ENCODE results near the gene WDR37.
"Not testable (repeated sequence)": the region's sequence is repeated elsewhere in the genome, so short reads cannot be mapped to it uniquely, and the experiment has no call there.

WDR37 gene, protein sequence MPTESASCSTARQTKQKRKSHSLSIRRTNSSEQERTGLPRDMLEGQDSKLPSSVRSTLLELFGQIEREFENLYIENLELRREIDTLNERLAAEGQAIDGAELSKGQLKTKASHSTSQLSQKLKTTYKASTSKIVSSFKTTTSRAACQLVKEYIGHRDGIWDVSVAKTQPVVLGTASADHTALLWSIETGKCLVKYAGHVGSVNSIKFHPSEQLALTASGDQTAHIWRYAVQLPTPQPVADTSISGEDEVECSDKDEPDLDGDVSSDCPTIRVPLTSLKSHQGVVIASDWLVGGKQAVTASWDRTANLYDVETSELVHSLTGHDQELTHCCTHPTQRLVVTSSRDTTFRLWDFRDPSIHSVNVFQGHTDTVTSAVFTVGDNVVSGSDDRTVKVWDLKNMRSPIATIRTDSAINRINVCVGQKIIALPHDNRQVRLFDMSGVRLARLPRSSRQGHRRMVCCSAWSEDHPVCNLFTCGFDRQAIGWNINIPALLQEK

DNA sequence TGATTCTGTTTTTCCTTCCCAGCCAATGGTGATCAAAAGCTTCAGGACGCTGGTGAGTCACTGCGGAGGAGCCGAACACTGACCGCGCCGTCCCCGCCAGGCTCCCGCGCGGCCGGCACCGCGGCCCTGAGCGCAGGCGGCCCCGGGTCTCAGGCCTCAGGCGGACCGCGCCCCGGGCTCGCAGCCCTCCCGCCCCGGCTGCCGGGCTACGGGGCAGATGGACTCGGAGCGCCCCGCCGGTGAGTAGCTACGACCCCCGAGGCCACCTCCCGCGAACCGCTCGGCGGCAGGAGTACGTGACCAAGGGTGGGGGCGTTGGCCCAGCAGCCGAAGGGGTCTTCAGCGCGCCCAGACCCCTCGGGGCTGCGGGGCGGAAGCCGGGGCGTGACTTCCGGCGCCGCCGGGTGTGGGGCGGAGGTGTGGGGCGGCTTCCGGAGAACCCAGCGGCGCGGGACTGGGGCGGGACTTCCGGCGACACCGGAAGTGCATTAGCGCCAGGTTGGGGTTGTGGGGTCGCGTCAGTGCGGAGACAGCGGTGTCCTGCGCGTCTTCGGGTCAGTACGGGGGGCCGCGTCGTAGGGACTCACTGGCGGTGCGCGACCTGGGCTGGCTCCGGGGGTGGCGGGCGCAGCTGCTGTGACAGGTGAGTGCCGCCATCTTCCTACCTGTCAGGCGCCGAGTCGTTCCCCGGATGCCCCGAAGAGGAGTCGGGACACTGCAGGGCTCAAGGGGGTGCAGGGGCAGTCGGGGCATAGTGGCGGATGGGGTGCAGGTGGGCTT is at the start of gene WDR37:
Gene WDR37 (plus strand): TSS at position 60 of the 780 bp plus-strand sequence. CDS start 15,771 bp downstream, outside the sequence.
- peaks cover 69% of the 10 kb centered on the region for H3K4me1 Mint-ChIP-seq
- H3K27ac Mint-ChIP-seq: peak within 1 kb of the TSS; percentile 95
- H3K4me3 Mint-ChIP-seq: peak within 1 kb of the TSS; percentile 95
- H3K36me3 Mint-ChIP-seq: peaks cover 69% of the 10 kb centered on the region
- ATAC-seq: peak; percentile 97
- no peaks in the 10 kb centered on the region for H3K9me3 Mint-ChIP-seq
- peak; percentile 79 to 94 for DNase-seq (ENCODE audit: low spot score in 2 of 2)

DNA sequence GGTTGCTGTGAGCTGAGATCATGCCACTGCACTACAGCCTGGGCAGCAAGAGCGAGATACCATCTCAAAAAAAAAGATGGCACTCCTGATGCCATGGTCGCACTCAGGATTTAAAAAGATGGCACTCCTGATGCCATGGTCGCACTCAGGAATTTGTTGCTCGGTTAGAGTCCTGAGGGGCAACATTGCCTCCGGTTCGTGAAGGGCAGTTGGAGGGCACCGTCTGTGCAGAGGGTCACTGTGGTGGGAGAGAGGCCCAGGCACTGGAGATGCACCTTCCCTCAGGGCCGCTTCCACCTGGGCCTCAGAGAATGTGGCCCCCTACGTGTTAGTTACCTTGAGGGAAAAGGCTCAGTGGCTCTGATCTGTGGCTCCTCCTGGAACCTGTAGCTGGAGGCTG is 49.6 kb upstream of the WDR37 start:
- Mint-ChIP-seq H3K4me1 (no peaks in the 10 kb centered on the region), H3K4me3 (no peak overlapping the region), H3K9me3 (no peaks in the 10 kb centered on the region), H3K27ac (no peak overlapping the region), H3K36me3 (peaks cover 100% of the 10 kb centered on the region)
- ATAC-seq: no peak
- DNase-seq (ENCODE audit: low spot score in 2 of 2): no peak

DNA sequence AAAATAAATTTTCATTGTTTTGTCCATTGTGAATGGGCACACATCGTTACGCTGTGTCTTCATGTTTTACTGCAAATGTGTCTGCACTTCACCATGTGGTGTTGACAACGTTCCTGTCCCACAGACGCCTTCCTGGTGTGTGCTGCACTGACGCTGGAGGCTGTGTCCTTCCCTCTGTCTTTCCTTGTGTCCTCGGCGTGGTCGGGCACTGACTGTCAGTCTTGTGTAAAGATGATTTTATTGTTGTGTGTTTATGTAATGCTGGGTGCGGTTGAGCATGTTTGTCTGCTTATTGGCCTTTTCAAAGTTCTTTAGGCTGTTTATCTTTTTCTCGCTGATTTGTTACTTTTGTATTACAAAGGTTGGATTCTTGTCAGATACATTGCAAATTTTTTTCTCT is 48.6 kb upstream of the WDR37 start:
- no peak for ATAC-seq
- DNase-seq (ENCODE audit: low spot score in 2 of 2): no peak
- H3K4me3 Mint-ChIP-seq: no peak overlapping the region
- no peaks in the 10 kb centered on the region for H3K9me3 Mint-ChIP-seq
- no peak overlapping the region for H3K27ac Mint-ChIP-seq
- H3K4me1 Mint-ChIP-seq: no peaks in the 10 kb centered on the region
- H3K36me3 Mint-ChIP-seq: peaks cover 100% of the 10 kb centered on the region

DNA sequence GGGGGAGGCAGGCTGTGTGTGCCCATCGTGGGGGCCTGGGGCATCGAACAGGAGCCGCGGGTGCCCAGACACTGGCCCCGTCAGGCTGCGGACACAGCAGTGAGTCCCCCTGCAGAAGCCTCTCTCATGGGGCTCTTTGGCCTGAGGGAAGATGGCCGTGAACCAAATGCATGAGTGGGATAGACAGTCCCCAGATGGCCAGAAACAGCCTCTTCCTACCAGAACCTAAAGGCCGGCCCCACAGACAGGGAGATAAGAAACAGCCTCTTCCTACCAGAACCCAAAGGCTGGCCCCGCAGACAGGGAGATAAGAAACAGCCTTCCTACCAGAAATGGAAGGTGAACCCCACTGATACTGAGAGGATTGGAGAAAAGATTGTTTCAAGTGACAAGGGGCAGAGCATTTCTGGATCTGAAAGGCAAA is 47.1 kb upstream of the WDR37 start:
- peaks cover 100% of the 10 kb centered on the region for H3K36me3 Mint-ChIP-seq
- DNase-seq (ENCODE audit: low spot score in 2 of 2) (no peak), ATAC-seq (no peak)
- H3K9me3 Mint-ChIP-seq: no peaks in the 10 kb centered on the region
- no peak overlapping the region for H3K27ac Mint-ChIP-seq
- H3K4me1 Mint-ChIP-seq: no peaks in the 10 kb centered on the region
- no peak overlapping the region for H3K4me3 Mint-ChIP-seq

DNA sequence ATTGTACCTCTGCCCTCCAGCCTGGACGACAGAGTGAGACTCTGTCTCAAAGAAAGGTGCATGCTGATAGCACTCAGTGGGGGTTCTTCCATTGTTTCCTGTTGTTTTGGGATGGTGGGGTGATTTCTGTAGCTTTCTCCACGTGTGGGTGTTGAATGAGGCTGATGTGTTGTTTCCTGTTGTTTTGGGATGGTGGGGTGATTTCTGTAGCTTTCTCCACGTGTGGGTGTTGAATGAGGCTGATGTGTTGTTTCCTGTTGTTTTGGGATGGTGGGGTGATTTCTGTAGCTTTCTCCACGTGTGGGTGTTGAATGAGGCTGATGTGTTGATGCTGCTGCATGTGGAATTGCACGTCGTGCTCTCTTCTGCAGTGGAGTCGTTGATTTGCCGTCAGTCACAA is 46.2 kb upstream of the WDR37 start:
- DNase-seq (ENCODE audit: low spot score in 2 of 2); H3K9me3 Mint-ChIP-seq; H3K4me3 Mint-ChIP-seq; H3K27ac Mint-ChIP-seq; ATAC-seq; H3K4me1 Mint-ChIP-seq: not testable (repeated sequence)
- peaks cover 100% of the 10 kb centered on the region for H3K36me3 Mint-ChIP-seq

DNA sequence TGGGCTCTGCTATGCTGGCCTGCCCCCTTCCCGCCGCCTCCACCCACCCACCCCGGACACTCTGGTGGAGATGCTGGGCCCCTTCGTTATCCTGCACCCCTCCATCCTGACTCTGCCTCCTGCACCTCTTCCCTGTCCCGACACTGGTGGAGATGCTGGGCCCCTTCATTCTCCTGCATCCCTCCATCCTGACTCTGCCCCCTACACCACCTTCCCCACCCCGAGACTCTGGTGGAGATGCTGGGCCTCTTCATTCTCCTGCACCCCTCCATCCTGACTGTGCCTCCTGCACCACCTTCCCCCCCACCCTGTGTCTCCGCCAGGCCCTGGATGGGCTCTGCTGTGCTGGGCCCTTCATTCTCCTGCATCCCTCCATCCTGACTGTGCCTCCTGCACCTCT is 45.5 kb upstream of the WDR37 start:
- Mint-ChIP-seq H3K4me1 (no peaks in the 10 kb centered on the region), H3K4me3 (no peak overlapping the region), H3K27ac (peak overlapping the region; percentile 67), H3K36me3 (peaks cover 98% of the 10 kb centered on the region), H3K9me3 (no peaks in the 10 kb centered on the region)
- ATAC-seq (no peak), DNase-seq (ENCODE audit: low spot score in 2 of 2) (no peak)

DNA sequence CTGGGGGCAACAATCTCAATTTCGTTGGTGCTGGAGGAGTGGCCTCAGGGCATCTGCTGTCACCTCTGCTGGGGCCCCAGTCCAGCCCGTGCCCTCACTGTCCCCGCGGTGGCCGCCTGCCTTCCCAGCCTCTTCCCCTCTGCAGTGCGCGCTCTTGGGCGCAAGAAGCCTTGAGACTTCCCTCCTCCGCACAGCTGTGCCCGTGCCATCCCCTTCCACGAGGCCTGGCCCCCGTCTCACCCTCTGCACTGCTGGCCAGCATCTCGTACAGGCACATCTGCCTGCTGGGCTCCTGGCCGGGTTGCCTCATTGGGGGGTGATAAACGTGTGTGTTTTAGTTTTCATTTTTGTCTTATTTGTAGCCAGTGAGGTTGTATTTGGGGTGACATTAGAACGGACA is 44.5 kb upstream of the WDR37 start:
- peaks cover 98% of the 10 kb centered on the region for H3K36me3 Mint-ChIP-seq
- DNase-seq (ENCODE audit: low spot score in 2 of 2): no peak
- no peak overlapping the region for H3K4me3 Mint-ChIP-seq
- no peak overlapping the region for H3K27ac Mint-ChIP-seq
- no peaks in the 10 kb centered on the region for H3K9me3 Mint-ChIP-seq
- ATAC-seq: no peak
- no peaks in the 10 kb centered on the region for H3K4me1 Mint-ChIP-seq

DNA sequence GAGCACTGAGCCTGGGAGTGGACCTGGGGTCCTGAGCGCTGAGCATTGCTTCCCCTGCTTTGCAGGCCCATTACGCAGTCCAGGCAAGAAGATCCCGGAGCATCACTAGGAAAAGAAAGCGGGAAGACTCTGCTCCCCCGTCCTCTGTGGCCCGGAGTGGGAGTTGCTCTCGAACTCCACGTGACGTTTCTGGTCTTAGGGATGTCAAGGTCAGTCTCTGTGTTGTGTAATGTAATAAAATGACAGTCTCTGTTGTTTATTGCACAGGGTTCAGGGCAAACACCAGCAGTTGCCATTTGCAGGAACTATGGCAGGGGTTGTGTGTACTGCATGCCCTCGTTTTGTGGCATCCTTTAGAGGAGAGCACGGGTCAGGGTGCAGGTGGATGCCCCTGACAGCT is 40.5 kb upstream of the WDR37 start:
- Mint-ChIP-seq H3K4me1 (no peaks in the 10 kb centered on the region), H3K9me3 (no peaks in the 10 kb centered on the region), H3K36me3 (peaks cover 98% of the 10 kb centered on the region), H3K27ac (no peak overlapping the region), H3K4me3 (no peak overlapping the region)
- ATAC-seq (no peak), DNase-seq (ENCODE audit: low spot score in 2 of 2) (no peak)

DNA sequence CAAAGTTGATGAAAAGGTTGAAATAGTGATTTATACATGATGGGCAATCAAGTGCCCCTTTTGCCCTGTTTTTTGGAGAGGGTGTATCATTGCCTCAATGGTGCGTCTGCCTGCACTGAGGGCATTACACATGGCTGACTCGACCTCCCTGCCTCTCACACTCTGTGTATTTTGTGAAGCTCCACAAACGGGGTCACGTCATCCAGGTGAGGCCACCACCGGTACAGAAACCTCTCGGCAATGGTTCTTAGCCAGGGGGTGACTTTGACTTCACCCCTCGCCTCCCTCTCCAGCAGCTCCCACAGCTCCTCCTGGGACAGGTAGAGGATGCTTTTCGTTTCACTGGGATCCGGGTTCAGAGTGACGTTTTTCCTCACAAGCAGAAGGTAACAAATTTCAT is 36.8 kb upstream of the WDR37 start:
- no peaks in the 10 kb centered on the region for H3K4me1 Mint-ChIP-seq
- H3K4me3 Mint-ChIP-seq: no peak overlapping the region
- no peaks in the 10 kb centered on the region for H3K9me3 Mint-ChIP-seq
- ATAC-seq: no peak
- peaks cover 66% of the 10 kb centered on the region for H3K36me3 Mint-ChIP-seq
- no peak for DNase-seq (ENCODE audit: low spot score in 2 of 2)
- no peak overlapping the region for H3K27ac Mint-ChIP-seq

DNA sequence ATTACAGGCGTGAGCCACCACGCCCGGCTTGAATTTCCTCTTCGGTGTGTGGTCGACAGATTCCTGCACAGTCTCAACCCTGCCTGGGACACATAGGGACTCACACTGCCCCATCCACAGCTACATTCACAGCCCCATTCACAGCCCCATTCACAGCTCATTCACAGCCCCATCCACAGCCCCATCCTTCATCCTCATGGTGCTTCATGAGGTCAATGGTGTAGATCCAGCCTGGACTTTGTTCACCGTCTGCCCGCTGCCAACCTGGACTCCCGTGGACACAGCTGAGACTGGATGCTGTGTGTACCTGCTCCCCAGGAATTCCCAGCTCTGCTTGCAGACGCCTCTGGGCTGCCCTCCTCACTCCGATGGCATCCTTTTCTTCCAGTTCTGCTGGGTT is 35.7 kb upstream of the WDR37 start:
- DNase-seq (ENCODE audit: low spot score in 2 of 2) (no peak), ATAC-seq (no peak)
- H3K4me1 Mint-ChIP-seq: no peaks in the 10 kb centered on the region
- H3K27ac Mint-ChIP-seq: peak overlapping the region; percentile 52
- H3K4me3 Mint-ChIP-seq: no peak overlapping the region
- peaks cover 57% of the 10 kb centered on the region for H3K36me3 Mint-ChIP-seq
- H3K9me3 Mint-ChIP-seq: no peaks in the 10 kb centered on the region

DNA sequence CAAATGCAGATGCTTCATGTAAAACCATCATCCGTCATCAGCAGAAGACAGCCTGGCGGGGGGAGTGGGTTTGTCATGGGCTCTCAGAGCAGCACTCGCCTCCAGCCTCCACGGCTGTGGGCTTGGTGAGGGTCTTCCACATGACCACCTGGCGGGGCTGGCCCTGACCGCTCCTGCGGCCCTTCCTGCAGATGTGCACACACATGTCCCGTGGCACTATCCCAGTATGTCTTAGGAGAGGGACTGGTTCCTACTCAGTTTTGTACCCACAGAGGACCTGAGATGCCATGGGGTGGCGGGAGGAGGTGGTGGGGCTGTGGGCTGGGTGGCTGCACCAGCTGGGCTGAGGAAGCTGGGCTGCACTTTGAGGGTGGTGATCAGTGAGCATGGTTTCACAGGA is 35.2 kb upstream of the WDR37 start:
- Mint-ChIP-seq H3K9me3 (no peaks in the 10 kb centered on the region), H3K4me1 (no peaks in the 10 kb centered on the region), H3K4me3 (no peak overlapping the region), H3K36me3 (peaks cover 53% of the 10 kb centered on the region), H3K27ac (no peak overlapping the region)
- ATAC-seq: no peak
- DNase-seq (ENCODE audit: low spot score in 2 of 2): no peak

DNA sequence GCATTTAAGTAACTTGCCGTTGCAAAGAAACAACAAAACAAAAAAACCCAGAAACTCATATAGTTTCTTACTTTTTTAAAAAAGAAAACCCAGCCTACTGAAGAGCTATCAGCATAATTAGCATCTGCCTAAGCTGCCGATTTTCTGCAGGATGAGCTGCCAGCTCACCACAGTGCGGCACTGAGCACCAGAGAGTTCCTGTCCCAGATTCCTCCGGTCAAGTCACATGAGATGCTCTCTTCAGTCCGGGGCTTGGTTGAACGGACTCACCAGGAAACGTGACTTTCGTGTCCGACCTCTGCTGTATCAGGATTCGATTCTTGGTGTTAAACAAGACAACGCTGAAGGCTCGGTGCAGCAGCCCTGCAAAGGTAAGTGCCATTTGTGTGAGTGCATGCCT is 33.8 kb upstream of the WDR37 start:
- DNase-seq (ENCODE audit: low spot score in 2 of 2) (no peak), ATAC-seq (no peak)
- peaks cover 38% of the 10 kb centered on the region for H3K36me3 Mint-ChIP-seq

DNA sequence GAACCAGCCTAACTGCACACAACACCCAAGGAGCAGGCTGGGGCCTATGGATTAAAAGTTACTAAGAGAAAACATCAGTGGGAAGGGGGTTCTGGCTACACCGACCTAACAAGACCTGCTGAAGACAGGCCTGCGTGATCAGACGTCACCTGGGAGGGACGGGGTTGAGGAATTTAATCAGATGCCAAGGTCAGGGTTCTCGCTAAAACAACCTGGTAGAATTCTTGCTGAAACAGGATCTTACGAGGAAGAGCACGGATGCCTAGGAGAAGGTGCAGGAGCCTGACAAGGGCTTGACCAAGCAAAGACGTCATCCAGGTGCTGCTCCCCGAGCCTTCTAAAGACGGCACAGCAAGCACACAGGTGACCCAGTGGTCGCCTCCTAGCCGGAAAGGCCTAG is 32.1 kb upstream of the WDR37 start:
- ATAC-seq: no peak
- Mint-ChIP-seq H3K36me3 (peaks cover 21% of the 10 kb centered on the region), H3K4me3 (no peak overlapping the region), H3K4me1 (no peaks in the 10 kb centered on the region), H3K9me3 (no peaks in the 10 kb centered on the region), H3K27ac (no peak overlapping the region)
- DNase-seq (ENCODE audit: low spot score in 2 of 2): no peak

More for the DNA sequence above, 33.8 kb upstream of the WDR37 start:
- H3K4me1 Mint-ChIP-seq: no peaks in the 10 kb centered on the region
- H3K4me3 Mint-ChIP-seq: no peak overlapping the region
- H3K27ac Mint-ChIP-seq: no peak overlapping the region
- H3K9me3 Mint-ChIP-seq: no peaks in the 10 kb centered on the region

DNA sequence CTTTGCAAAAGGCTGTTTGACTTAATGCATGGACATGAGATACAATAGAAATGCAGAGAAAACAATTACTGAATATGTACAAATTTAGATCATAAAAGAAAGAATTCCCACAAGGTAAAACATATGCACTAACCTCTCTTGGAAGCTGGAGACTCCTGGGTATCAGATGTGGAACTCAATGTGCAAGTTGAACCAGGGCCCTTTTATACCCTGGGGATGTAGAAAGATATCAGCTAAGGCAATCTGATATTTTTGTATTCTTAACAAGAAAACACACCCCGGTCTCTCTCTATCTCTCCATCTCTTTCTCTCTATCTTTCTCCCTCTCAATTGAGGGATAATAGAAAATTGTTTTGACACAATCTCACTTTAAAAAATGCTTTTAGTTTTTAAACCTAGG is 30.5 kb upstream of the WDR37 start, which contains the start of gene IDI2:
Gene IDI2 (minus strand): TSS at position 177 of the 400 bp plus-strand sequence. CDS start 1,136 bp downstream, outside the sequence.
- DNase-seq (ENCODE audit: low spot score in 2 of 2) (no peak), ATAC-seq (no peak)
- Mint-ChIP-seq H3K9me3 (no peaks in the 10 kb centered on the region), H3K27ac (no peak within 1 kb of the TSS), H3K4me3 (no peak within 1 kb of the TSS), H3K4me1 (no peaks in the 10 kb centered on the region), H3K36me3 (peaks cover 5% of the 10 kb centered on the region)

DNA sequence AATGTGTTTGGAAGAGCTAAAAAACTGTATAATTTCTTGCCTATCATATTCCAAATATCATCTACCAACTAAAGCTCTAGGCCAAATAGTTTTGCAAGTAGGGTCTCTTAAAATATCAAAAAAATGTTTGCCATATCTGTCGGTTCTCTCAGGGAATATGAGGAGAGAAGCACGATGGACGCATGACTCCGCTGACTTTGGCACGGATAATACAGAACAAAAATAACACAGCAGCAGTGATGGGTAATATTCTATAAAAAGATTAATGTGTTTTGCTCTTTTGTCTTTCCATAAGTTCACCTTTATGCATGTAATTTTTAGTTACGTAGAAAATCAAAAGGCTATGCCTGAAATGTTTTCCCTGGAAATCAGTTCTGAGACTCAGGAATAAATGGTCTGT is 29.6 kb upstream of the WDR37 start:
- DNase-seq (ENCODE audit: low spot score in 2 of 2): no peak
- Mint-ChIP-seq H3K27ac (no peak overlapping the region), H3K4me1 (no peaks in the 10 kb centered on the region), H3K9me3 (no peaks in the 10 kb centered on the region), H3K4me3 (no peak overlapping the region), H3K36me3 (no peaks in the 10 kb centered on the region)
- no peak for ATAC-seq

DNA sequence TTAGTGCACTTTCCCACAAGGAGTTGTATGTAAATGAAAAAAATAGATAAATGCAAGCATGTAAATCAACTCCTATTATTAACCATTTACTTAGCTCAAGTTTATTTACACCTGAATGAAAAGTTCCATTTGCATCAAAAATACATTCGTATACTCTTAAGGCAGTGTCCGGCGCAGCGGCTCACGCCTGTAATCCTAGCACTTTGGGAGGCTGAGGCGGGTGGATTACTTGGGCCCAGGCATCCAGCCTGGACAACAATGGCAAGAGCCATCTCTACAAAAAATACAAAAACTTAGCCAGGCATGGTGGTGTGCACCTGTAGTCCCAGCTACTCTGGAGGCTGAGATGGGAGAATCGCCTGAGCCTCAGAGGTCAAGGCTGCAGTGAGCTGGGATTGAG is 26.3 kb upstream of the WDR37 start:
- no peak for DNase-seq (ENCODE audit: low spot score in 2 of 2)
- no peak overlapping the region for H3K4me3 Mint-ChIP-seq
- no peaks in the 10 kb centered on the region for H3K4me1 Mint-ChIP-seq
- H3K36me3 Mint-ChIP-seq: no peaks in the 10 kb centered on the region
- ATAC-seq: no peak
- no peaks in the 10 kb centered on the region for H3K9me3 Mint-ChIP-seq
- H3K27ac Mint-ChIP-seq: no peak overlapping the region

Measured in stimulated activated effector memory CD8-positive, alpha-beta T cell treated with anti-CD3 and anti-CD28 coated beads, Interleukin-12 subunit alpha, Interleukin-12 subunit beta, amount 100 ng/mL, for 72 hours (primary cell).